Right atrium auricular region (tissue), 2 donors: ENCODE results near the gene IQGAP2. TPM values are rescaled to one million over a fixed set of nuclear protein-coding genes. Genes with fewer than 3 reads are reported as not detected.

Experiments
- DNase-seq: peaks from one replicate; pipeline ENCODE4 v3.0.0-alpha.2; 2019; ENCODE audit warnings: low spot score
- H3K27ac ChIP-seq, 2 donors: fragments of 200-600 bp; sonication (generic); 1 replicate in 1 of 2; 2 replicates in 1 of 2; pipeline ENCODE4 v1.5.1; 2016 to 2019
- H3K27me3 ChIP-seq, 2 donors: fragments of 200-600 bp; sonication (generic); one replicate each; pipeline versions ENCODE4 v1.5.1 to v1.6.0; 2017 to 2019
- H3K36me3 ChIP-seq: fragments of 200-600 bp; sonication (generic); one replicate; pipeline ENCODE4 v1.5.1; 2016
- H3K4me1 ChIP-seq, 2 donors: fragments of 200-600 bp; sonication (generic); one replicate each; pipeline versions ENCODE4 v1.5.1 to v1.6.0; 2017 to 2019
- H3K4me3 ChIP-seq, 2 donors: fragments of 200-600 bp; sonication (generic); 1 replicate in 1 of 2; 2 replicates in 1 of 2; pipeline ENCODE4 v1.5.1; 2017 to 2019; ENCODE audit warnings: mild to moderate bottlenecking in 1 of 2, moderate library complexity in 1 of 2
- H3K9me3 ChIP-seq, 2 donors: fragments of 200-600 bp; sonication (generic); one replicate each; pipeline ENCODE4 v1.5.1; 2019
- total RNA-seq, 2 donors: library from RNA; depleted of rRNA; stranded (reverse); fragments of >200 nt; gene quantifications; one replicate each; pipeline ENCODE4 v1.1.0, GENCODE V29; 2016
- TF ChIP-seq, protein P1 (sequence below), 2 donors: fragments of 200-600 bp; sonication (generic); IDR thresholded peaks; one replicate each; pipeline ENCODE4 v1.5.1; 2019; ENCODE audit warnings: antibody characterized with exemption in 2 of 2

IQGAP2 gene
- total RNA-seq, 2 donors from 2014 or later = 5.4 to 12.3 TPM

GRCh38 chr5:76468635-76469425 is 65.7 kb downstream of the IQGAP2 start:
- TF ChIP-seq, protein P1, sequence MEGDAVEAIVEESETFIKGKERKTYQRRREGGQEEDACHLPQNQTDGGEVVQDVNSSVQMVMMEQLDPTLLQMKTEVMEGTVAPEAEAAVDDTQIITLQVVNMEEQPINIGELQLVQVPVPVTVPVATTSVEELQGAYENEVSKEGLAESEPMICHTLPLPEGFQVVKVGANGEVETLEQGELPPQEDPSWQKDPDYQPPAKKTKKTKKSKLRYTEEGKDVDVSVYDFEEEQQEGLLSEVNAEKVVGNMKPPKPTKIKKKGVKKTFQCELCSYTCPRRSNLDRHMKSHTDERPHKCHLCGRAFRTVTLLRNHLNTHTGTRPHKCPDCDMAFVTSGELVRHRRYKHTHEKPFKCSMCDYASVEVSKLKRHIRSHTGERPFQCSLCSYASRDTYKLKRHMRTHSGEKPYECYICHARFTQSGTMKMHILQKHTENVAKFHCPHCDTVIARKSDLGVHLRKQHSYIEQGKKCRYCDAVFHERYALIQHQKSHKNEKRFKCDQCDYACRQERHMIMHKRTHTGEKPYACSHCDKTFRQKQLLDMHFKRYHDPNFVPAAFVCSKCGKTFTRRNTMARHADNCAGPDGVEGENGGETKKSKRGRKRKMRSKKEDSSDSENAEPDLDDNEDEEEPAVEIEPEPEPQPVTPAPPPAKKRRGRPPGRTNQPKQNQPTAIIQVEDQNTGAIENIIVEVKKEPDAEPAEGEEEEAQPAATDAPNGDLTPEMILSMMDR (IDR thresholded peaks at IDR 0.05) = no peak
- Histone ChIP-seq H3K4me3 (no peak overlapping the region), H3K36me3 (no peaks in the 10 kb centered on the region), H3K27ac (no peak overlapping the region), H3K4me1 (no peaks in the 10 kb centered on the region), H3K9me3 (no peaks in the 10 kb centered on the region), H3K27me3 (no peaks in the 10 kb centered on the region)
- DNase-seq = no peak

- H3K9me3 ChIP-seq = no peaks in the 10 kb centered on the region
- no peak for DNase-seq
- H3K27me3 ChIP-seq = no peaks in the 10 kb centered on the region
- H3K4me3 ChIP-seq = no peak overlapping the region
- H3K4me1 ChIP-seq = no peaks in the 10 kb centered on the region
- TF ChIP-seq, protein P1 (IDR thresholded peaks at IDR 0.05) = no peak
- H3K27ac ChIP-seq = no peak overlapping the region
- no peaks in the 10 kb centered on the region for H3K36me3 ChIP-seq
These were observed 66.7 kb downstream of the IQGAP2 start for GRCh38 chr5:76469656-76470290.

DNA sequence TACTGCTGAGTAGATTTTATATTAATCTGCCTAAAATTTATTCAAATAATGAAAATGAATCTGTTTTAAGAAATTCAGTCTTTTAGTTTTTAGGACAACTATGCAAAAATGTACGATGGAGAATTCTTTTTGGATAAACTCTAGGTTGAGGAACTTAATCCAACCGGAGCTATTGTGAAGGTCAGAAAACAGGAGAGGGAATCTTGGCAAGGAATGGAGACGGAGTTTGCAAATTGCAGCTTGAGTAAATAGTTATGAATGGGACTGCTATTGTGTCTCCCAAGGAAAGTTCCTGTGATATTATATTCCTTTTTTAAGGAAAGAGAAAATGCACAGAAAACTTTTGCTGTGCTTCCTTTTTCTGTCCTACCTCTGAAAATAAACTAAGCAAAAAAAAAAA is 67.9 kb downstream of the IQGAP2 start:
- H3K27ac ChIP-seq = no peak overlapping the region
- no peaks in the 10 kb centered on the region for H3K36me3 ChIP-seq
- DNase-seq = no peak
- H3K9me3 ChIP-seq = no peaks in the 10 kb centered on the region
- no peak overlapping the region for H3K4me3 ChIP-seq
- H3K27me3 ChIP-seq = no peaks in the 10 kb centered on the region
- no peaks in the 10 kb centered on the region for H3K4me1 ChIP-seq
- TF ChIP-seq, protein P1 (IDR thresholded peaks at IDR 0.05) = no peak

GRCh38 chr5:76471406-76471805 is 68.3 kb downstream of the IQGAP2 start:
- Histone ChIP-seq H3K36me3 (no peaks in the 10 kb centered on the region), H3K9me3 (no peaks in the 10 kb centered on the region), H3K27me3 (no peaks in the 10 kb centered on the region), H3K4me1 (no peaks in the 10 kb centered on the region), H3K4me3 (no peak overlapping the region), H3K27ac (no peak overlapping the region)
- TF ChIP-seq, protein P1 (IDR thresholded peaks at IDR 0.05) = no peak
- DNase-seq = no peak

DNA sequence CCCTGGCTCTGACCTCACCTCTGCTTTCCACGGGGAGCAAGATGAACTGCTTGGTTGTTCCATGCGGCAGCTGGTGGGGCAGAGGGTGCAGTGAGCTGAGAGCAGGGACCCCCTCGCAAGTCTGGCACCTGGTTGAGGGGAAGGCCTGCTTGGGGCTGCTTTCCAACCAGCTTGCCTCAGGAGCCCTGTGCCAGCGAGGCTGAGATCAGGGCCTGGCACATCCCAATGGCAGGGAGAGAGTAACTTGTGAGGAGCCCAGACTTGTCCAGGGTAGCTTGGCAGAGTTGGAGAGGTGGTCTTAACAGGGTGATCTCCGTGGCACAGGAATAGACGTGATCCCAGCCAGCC is 68.9 kb downstream of the IQGAP2 start:
- TF ChIP-seq, protein P1 (IDR thresholded peaks at IDR 0.05) = no peak
- DNase-seq = no peak
- Histone ChIP-seq H3K27ac (no peak overlapping the region), H3K4me1 (no peaks in the 10 kb centered on the region), H3K4me3 (no peak overlapping the region), H3K9me3 (no peaks in the 10 kb centered on the region), H3K36me3 (no peaks in the 10 kb centered on the region), H3K27me3 (no peaks in the 10 kb centered on the region)
